ENCODE measurements around the gene GALNT13.
"Not testable (repeated sequence)": the region's sequence is repeated elsewhere in the genome, so short reads cannot be mapped to it uniquely, and the experiment has no call there.

The GALNT13 gene

DNA sequence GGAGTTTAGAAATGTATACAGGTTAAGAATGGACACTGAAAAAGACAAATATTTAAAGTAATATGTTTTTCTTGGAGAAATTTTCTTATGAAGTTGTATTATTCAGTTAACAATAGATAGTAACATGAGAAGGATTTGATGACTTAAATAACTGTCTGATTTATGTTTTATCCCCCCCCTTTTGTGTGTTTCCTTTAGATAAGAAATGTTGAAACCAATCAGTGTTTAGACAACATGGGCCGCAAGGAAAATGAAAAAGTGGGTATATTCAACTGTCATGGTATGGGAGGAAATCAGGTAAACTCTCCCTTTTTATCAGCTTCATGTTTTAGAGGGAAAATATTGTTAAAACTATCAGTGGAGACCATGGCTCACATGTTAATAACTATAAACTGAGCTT is 537.1 kb downstream of the GALNT13 start:
- DNase-seq (ENCODE audit: low spot score) = no peak

DNA sequence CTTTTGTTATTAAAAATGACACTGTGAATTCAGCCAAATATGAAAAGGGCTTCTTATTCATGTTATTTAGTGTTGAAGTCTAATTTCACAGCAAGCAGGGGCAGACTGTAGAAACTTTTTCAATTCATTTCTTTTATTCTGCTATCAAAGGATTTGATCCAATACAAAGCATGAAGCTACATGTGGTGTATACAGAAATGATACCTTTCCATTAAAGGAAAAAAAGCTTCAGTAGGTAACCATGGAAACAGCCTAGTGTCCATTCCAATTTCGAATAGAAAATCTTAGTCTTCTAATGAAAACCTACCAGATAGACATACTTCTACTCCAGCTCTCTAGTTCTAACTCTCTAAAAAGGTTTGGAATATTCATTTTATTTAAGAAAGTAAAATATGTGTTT is 550.5 kb downstream of the GALNT13 start:
- DNase-seq (ENCODE audit: low spot score) = no peak

DNA sequence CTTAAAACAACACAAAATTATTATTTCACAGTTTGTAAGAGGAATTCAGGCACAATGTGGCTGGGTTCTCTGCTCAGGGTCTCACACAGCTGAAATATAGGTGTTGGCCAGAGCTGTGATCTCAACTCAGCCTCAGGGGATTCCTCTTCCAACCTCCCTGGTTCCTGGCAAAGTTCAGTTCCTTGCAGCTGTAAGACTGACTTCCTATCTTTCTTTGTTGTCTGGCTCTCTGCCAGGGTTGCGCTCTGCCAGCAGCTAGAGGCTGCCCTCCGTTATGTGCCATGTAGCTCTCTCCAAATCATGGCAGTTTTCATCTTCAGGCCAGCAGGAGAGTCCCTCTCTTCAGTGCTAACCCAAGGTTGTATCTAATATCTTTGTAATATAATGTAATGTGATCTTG is 554.3 kb downstream of the GALNT13 start:
- DNase-seq (ENCODE audit: low spot score) = no peak

GRCh38 chr2:154427453-154427852 is 555.7 kb downstream of the GALNT13 start:
- no peak for DNase-seq (ENCODE audit: low spot score)

- no peak for DNase-seq (ENCODE audit: low spot score)
Measured at GRCh38 chr2:154428022-154428421, 556.3 kb downstream of the GALNT13 start.

DNA sequence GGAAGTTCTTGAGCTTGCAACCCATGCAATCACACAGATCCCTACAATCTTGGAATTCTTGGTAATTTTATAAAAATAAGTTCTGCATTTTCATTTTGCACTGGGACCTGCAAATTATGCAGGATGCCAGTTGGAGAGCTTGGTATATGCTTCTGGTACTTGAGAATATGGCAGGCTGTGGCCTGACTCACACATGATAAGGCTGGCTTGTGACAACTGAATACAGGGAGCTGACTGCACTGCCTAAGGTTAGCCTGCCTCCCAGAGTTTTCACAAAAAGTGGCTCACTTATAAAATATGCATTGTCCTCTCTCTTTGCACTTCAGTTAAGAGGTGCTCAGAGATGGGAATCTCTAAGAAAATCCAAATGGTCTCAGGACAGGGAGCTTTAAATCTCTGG is 561.3 kb downstream of the GALNT13 start:
- no peak for DNase-seq (ENCODE audit: low spot score)

- no peak for DNase-seq (ENCODE audit: low spot score)
Measured at GRCh38 chr2:154437104-154437503, 565.4 kb downstream of the GALNT13 start.

DNA sequence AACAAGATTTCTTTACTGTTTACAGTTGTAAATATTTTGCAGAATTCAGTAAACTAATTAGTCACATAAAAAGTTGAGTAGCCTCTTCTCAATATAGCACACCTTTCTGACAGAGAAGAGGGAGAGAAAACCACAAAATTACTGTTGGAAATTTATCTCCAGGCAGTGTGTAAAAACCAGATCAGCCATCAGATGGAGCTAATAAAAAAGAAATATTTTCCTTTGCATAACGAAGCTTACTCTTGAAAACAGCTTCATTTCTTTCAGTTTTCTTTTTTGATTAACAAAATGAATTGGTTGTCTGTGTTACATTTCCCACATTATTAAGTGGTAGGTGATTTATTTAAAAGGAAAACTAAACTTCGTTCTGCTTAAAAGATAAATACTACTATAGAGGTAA is 567.4 kb downstream of the GALNT13 start:
- DNase-seq (ENCODE audit: low spot score) = peak; percentile 21

GRCh38 chr2:154443919-154444318 is 572.2 kb downstream of the GALNT13 start:
- no peak for DNase-seq (ENCODE audit: low spot score)

GRCh38 chr2:154446324-154446723 is 574.6 kb downstream of the GALNT13 start:
- no peak for DNase-seq (ENCODE audit: low spot score)

GRCh38 chr2:154447727-154448418 is 576.2 kb downstream of the GALNT13 start:
- DNase-seq (ENCODE audit: low spot score) = no peak

GRCh38 chr2:154449951-154450658 is 578.4 kb downstream of the GALNT13 start:
- DNase-seq (ENCODE audit: low spot score) = no peak

GRCh38 chr2:154452471-154452870 is 580.7 kb downstream of the GALNT13 start:
- DNase-seq (ENCODE audit: low spot score) = no peak

DNA sequence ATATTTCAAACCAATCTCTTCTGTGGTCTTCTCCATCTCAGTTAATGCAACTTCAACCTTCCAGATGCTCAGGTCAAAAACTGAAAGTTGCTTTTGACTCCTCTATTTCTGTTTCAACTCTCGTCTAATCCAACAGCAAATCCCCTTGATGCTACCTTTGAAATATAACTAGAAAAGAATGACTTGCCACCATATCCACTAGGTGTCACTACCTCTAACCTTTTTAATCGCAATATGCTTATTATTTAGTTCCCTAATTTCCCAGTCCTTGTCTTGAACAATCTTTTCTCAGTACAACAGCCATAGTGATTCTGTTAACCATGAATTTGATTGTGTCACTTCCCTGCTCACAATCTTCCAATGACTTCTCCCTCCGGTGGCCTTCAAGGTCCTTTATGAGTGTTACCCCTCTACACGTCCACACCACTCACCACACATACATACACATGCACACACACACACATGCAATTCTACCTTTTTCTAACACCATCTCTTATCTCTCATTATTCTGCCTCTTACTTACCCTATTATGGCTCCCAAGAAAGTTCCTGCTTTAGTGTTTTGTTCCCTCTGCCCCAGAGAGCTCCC is 581.3 kb downstream of the GALNT13 start:
- peak; percentile 45 for DNase-seq (ENCODE audit: low spot score)

- DNase-seq (ENCODE audit: low spot score) = no peak
Measured at GRCh38 chr2:154455166-154455565, 583.4 kb downstream of the GALNT13 start.

GRCh38 chr2:154455866-154456265 is 584.1 kb downstream of the GALNT13 start:
- DNase-seq (ENCODE audit: low spot score) = no peak

DNA sequence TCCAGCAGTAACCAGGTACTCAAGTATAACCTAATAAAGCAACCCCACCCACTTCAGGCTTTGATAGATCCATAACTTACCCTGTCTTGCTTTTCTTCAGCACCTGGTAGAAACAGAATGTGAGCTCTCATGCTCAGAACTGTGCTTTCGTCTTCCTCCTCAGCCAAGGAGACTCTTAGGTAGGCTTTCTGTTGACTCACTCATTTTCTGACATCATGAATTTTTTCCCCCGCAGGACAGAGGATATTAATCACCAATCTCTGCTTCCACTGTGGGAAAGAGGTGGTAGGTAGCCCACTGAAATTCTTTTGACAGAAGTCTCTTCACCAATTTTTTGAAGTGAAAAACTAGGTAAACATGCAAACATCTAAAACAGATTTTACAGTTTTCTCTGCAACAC is 585.6 kb downstream of the GALNT13 start:
- DNase-seq (ENCODE audit: low spot score) = no peak

- no peak for DNase-seq (ENCODE audit: low spot score)
Measured at GRCh38 chr2:154459286-154459685, 587.6 kb downstream of the GALNT13 start.

GRCh38 chr2:154462634-154463033 is 590.9 kb downstream of the GALNT13 start:
- no peak for DNase-seq (ENCODE audit: low spot score)

- DNase-seq (ENCODE audit: low spot score) = no peak
Measured at GRCh38 chr2:154466226-154466625, 594.5 kb downstream of the GALNT13 start.

DNA sequence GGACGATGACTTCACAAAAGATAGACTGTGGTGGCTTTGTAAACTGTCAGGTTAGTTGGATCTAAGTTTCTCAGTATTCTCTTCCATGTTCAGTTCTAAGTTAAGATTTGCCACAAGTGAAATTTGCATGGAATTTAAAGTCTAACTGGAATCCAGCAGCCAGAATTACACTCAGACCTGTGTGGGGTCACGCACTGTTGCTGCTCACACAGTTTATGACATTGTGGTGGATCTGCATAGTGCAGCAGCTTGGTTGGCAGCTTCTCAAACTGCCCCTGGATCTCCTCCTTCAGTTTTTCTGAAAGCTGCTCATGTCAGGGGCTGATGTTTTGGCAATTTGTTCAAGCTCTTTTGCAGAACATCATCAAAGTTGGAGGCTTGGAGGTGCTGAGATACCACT is 598.7 kb downstream of the GALNT13 start:
- no peak for DNase-seq (ENCODE audit: low spot score)

DNA sequence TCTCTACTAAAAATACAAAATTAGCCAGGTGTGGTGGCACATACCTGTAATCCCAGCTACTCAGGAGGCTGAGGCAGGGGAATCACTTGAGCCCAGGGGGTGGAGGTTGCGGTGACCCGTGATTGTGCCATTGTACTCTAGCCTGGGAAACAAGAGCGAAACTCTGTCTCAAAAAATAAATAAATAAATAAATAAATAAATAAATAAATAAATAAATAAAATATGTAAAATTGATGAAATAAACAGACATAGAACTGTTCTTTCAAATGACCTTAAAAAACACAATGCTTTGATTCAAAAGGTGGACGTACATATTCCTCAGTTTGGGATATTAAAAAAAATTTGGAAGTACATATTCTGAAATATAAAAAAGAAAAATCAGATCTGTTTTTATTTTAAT is 599.8 kb downstream of the GALNT13 start:
- DNase-seq (ENCODE audit: low spot score) = not testable (repeated sequence)

DNA sequence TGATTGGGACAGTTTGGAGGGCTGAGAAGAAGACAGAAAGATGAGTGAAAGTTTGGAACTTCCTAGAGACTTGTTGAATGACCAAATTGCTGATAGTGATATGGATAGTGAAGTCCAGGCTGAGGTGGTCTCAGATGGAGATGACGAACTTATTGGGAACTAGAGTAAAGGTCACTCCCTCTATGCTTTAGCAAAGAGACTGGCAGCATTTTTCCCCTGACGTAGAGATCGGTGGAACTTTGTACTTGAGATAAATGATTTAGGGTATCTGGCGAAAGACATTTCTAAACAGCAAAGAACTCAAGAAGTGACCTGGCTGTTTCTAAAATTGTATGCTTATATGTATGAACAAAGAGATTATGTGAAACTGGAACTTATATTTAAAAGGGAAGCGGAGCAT is 605.6 kb downstream of the GALNT13 start:
- DNase-seq (ENCODE audit: low spot score) = no peak

Measured in RKO (cell line).